Activated naive CD4-positive, alpha-beta T cell treated with anti-CD3 and anti-CD28 coated beads for 36 hours (primary cell): ENCODE data around the gene TBC1D30. TPM values are rescaled to one million over a fixed set of nuclear protein-coding genes. Genes with fewer than 3 reads are reported as not detected.
"Not testable (repeated sequence)": the region's sequence is repeated elsewhere in the genome, so short reads cannot be mapped to it uniquely, and the experiment has no call there.

Source experiments
- CTCF ChIA-PET: fragments of 350-600 bp; sonication (Branson Sonifier 250); formaldehyde crosslinking; loops from one replicate; lab custom pipeline; 2021; ENCODE audit warnings: antibody characterized with exemption; lab: Charles Lee
- DNase-seq: peaks from one replicate; pipeline ENCODE4 v3.0.0-alpha.2; 2020
- H3K27ac Mint-ChIP-seq: one replicate; pipeline ENCODE4 v1.8.0; 2021; ENCODE audit warnings: mild to moderate bottlenecking, mixed read lengths
- H3K27me3 Mint-ChIP-seq: one replicate; pipeline ENCODE4 v1.8.0; 2021; ENCODE audit warnings: low read depth, mixed read lengths
- H3K36me3 Mint-ChIP-seq: one replicate; pipeline ENCODE4 v1.8.0; 2021; ENCODE audit warnings: low read depth, mixed read lengths
- H3K4me1 Mint-ChIP-seq: one replicate; pipeline ENCODE4 v1.8.0; 2021; ENCODE audit warnings: low read depth, mixed read lengths
- H3K4me3 Mint-ChIP-seq: one replicate; pipeline ENCODE4 v1.8.0; 2021; ENCODE audit warnings: mild to moderate bottlenecking, moderate library complexity, mixed read lengths
- H3K9me3 Mint-ChIP-seq: one replicate; pipeline ENCODE4 v1.8.0; 2021; ENCODE audit warnings: mixed read lengths
- intact Hi-C: fragments of 100-400 bp; cut with micrococcal nuclease; formaldehyde crosslinking; loops from one replicate; pipeline ENCODE4 v1.15.1; 2023
- total RNA-seq, 2 experiments: library from RNA; stranded (reverse); gene quantifications; one replicate each; pipeline ENCODE4 v1.2.3, GENCODE V29; 2021

TBC1D30 gene
- under 1 TPM; 0.17 to 0.19 TPM for total RNA-seq

- Mint-ChIP-seq H3K27me3 (peaks cover 39% of the 10 kb centered on the region), H3K4me1 (peaks cover 15% of the 10 kb centered on the region), H3K4me3 (peak within 1 kb of the TSS; percentile 66), H3K9me3 (no peaks in the 10 kb centered on the region), H3K36me3 (no peaks in the 10 kb centered on the region), H3K27ac (no peak within 1 kb of the TSS)
- DNase-seq: peak; percentile 18
- intact Hi-C loops: no loop called here
- CTCF ChIA-PET: no interaction called here
These were observed at the start of gene TBC1D30 for GRCh38 chr12:64824500-64825142. TSS of gene TBC1D30 (plus strand) at chr12:64824647. CDS start at chr12:64824880, 233 bp downstream.

- intact Hi-C loops, H3K36me3 Mint-ChIP-seq: not testable (repeated sequence)
- peaks cover 47% of the 10 kb centered on the region for H3K27me3 Mint-ChIP-seq
These were observed 49.2 kb upstream of the TBC1D30 start for GRCh38 chr12:64775147-64775736.

DNA sequence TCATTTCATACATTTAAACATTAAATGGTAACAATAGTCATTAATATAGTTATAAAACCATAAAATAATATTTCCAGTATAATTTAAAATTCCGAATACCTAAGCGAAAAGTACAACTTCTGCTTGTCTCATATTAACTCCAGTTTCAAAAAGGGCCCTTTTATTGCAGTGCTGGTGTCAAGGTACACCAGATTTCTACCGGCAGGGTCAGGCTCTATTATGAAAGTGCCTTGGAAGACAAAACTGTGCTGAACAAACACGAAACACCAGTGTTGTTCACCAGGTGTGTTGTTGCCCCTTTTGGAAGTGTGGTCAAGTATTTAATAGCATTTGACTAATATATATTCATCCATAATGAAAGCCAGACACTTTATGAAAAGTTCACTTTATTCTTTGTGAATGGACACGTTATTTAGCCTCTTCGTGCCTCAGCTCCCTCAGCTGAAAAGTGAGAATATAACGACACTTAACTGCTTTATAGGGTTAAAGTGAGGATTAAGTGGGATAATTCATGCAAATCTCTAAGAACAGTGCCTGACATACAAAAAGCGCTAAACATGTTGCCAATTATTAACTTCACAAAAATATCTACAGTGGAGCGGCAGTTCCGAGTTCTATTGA lies 45.0 kb upstream of the TBC1D30 start:
- H3K4me1 Mint-ChIP-seq: peaks cover 12% of the 10 kb centered on the region
- H3K9me3 Mint-ChIP-seq: peaks cover 26% of the 10 kb centered on the region
- no peak for DNase-seq
- H3K36me3 Mint-ChIP-seq: peaks cover 7% of the 10 kb centered on the region
- intact Hi-C loops: no loop called here
- H3K27ac Mint-ChIP-seq: no peak overlapping the region
- H3K27me3 Mint-ChIP-seq: peaks cover 68% of the 10 kb centered on the region
- H3K4me3 Mint-ChIP-seq: peak overlapping the region; percentile 58
- CTCF ChIA-PET: interaction anchor here (1.1 to 3.9 kb wide), 2 partner anchors 13 to 17 kb away, joined by 3 to 22 read pairs; no protein-coding TSS in a partner anchor

More at GRCh38 chr12:64775147-64775736, 49.2 kb upstream of the TBC1D30 start:
- H3K4me1 Mint-ChIP-seq, CTCF ChIA-PET, H3K27ac Mint-ChIP-seq, H3K4me3 Mint-ChIP-seq, DNase-seq: not testable (repeated sequence)
- H3K9me3 Mint-ChIP-seq: peaks cover 34% of the 10 kb centered on the region

DNA sequence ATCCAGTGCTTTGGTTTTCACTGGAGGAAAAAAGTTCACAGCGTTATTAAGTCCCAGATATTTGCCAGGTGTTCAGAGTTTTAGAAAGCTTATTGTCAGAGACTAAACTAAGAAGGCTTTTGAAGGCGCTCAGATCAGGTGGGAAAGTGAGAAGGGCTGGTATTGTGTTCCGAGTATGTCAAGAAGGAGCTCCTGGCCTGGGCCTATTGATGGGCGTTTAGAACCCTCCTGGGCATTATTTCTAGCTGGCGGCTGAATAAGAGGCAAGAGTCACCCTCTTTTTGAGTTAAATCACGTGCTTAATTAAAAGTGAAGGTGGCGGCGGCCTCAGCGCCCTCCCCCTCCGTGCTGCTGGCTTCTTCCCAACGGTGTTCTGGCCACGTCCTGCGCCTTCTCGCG lies 44.3 kb upstream of the TBC1D30 start:
- DNase-seq: peak; percentile 7
- Mint-ChIP-seq H3K4me3 (peak overlapping the region; percentile 58), H3K9me3 (peaks cover 25% of the 10 kb centered on the region), H3K36me3 (peaks cover 6% of the 10 kb centered on the region), H3K27me3 (peaks cover 68% of the 10 kb centered on the region), H3K27ac (no peak overlapping the region), H3K4me1 (peaks cover 12% of the 10 kb centered on the region)
- CTCF ChIA-PET: interaction anchor here (1.1 to 3.9 kb wide), 2 partner anchors 12 to 16 kb away, joined by 3 to 22 read pairs; no protein-coding TSS in a partner anchor
- intact Hi-C loops: loop anchor here (2.0 kb wide), 1 partner anchor 21 kb away; the partner anchor contains the start of gene GNS

- CTCF ChIA-PET: interaction anchor here (1.1 to 3.9 kb wide), 3 partner anchors 9 to 15 kb away, joined by 3 to 22 read pairs (median 4); no protein-coding TSS in a partner anchor
- peak overlapping the region; percentile 74 for H3K4me3 Mint-ChIP-seq
- H3K27me3 Mint-ChIP-seq: peaks cover 65% of the 10 kb centered on the region
- H3K4me1 Mint-ChIP-seq: peaks cover 12% of the 10 kb centered on the region
- peaks cover 19% of the 10 kb centered on the region for H3K9me3 Mint-ChIP-seq
- H3K27ac Mint-ChIP-seq: no peak overlapping the region
- intact Hi-C loops: loop anchor here (2.0 kb wide), 1 partner anchor 22 kb away; the partner anchor contains the start of gene GNS
- peak; percentile 21 for DNase-seq
- H3K36me3 Mint-ChIP-seq: peaks cover 4% of the 10 kb centered on the region
These were observed 43.7 kb upstream of the TBC1D30 start for GRCh38 chr12:64780531-64781279.

GRCh38 chr12:64781280-64782190 lies 42.9 kb upstream of the TBC1D30 start:
- Mint-ChIP-seq H3K4me3 (peak overlapping the region; percentile 74), H3K27ac (peak overlapping the region; percentile 37), H3K4me1 (peaks cover 12% of the 10 kb centered on the region), H3K36me3 (peaks cover 1% of the 10 kb centered on the region), H3K27me3 (peaks cover 61% of the 10 kb centered on the region), H3K9me3 (peaks cover 12% of the 10 kb centered on the region)
- CTCF ChIA-PET: interaction anchor here (1.0 to 3.9 kb wide), 4 partner anchors 9 to 232 kb away, joined by 3 to 22 read pairs (median 7); no protein-coding TSS in a partner anchor
- DNase-seq: no peak
- intact Hi-C loops: loop anchor here (2.0 kb wide), 1 partner anchor 23 kb away; the partner anchor contains the start of gene GNS

GRCh38 chr12:64782191-64782876 lies 42.1 kb upstream of the TBC1D30 start:
- DNase-seq: no peak
- peaks cover 4% of the 10 kb centered on the region for H3K9me3 Mint-ChIP-seq
- CTCF ChIA-PET: interaction anchor here (0.6 to 3.9 kb wide), 7 partner anchors 8 to 450 kb away, joined by 3 to 22 read pairs (median 4); no protein-coding TSS in a partner anchor
- peaks cover 12% of the 10 kb centered on the region for H3K4me1 Mint-ChIP-seq
- H3K36me3 Mint-ChIP-seq: peaks cover 1% of the 10 kb centered on the region
- intact Hi-C loops: no loop called here
- no peak overlapping the region for H3K27ac Mint-ChIP-seq
- peak overlapping the region; percentile 74 for H3K4me3 Mint-ChIP-seq
- H3K27me3 Mint-ChIP-seq: peaks cover 53% of the 10 kb centered on the region

GRCh38 chr12:64785838-64786237 lies 38.6 kb upstream of the TBC1D30 start:
- Mint-ChIP-seq H3K36me3 (no peaks in the 10 kb centered on the region), H3K4me1 (peaks cover 12% of the 10 kb centered on the region), H3K9me3 (no peaks in the 10 kb centered on the region), H3K4me3 (no peak overlapping the region), H3K27ac (no peak overlapping the region), H3K27me3 (peaks cover 34% of the 10 kb centered on the region)
- CTCF ChIA-PET: interaction anchor here (0.7 to 2.7 kb wide), 4 partner anchors 10 to 357 kb away, joined by 3 to 13 read pairs (median 4); no protein-coding TSS in a partner anchor
- no peak for DNase-seq
- intact Hi-C loops: no loop called here

DNA sequence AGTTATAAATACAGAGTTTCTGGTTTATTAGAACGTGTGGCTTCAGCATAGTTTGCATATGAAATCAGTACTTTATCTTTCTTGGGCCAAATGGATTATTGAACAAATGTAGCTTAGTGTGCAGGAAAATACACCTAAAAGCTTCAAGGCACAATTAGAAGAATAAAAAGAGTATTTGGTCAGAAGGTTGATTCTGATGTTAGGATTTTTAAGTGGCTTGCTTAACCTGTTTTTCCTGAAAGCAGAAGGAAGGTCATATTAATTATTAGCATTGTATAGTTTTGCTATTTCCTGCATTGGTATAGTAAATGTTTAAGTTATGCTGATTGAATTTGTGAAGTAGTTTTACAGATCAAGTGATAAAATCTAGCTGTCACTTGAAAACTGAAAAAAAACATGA lies 34.3 kb upstream of the TBC1D30 start:
- Mint-ChIP-seq H3K4me1 (no peaks in the 10 kb centered on the region), H3K9me3 (no peaks in the 10 kb centered on the region), H3K27ac (no peak overlapping the region), H3K4me3 (no peak overlapping the region), H3K36me3 (no peaks in the 10 kb centered on the region), H3K27me3 (peaks cover 5% of the 10 kb centered on the region)
- CTCF ChIA-PET: interaction anchor here (0.7 to 1.0 kb wide), 2 partner anchors 9 to 12 kb away, joined by 3 to 4 read pairs; no protein-coding TSS in a partner anchor
- intact Hi-C loops: no loop called here
- DNase-seq: no peak

GRCh38 chr12:64791036-64791435 lies 33.4 kb upstream of the TBC1D30 start:
- Mint-ChIP-seq H3K4me3 (no peak overlapping the region), H3K27me3 (no peaks in the 10 kb centered on the region), H3K27ac (no peak overlapping the region), H3K4me1 (no peaks in the 10 kb centered on the region), H3K9me3 (no peaks in the 10 kb centered on the region), H3K36me3 (no peaks in the 10 kb centered on the region)
- no peak for DNase-seq
- intact Hi-C loops: no loop called here
- CTCF ChIA-PET: interaction anchor here (1.1 kb wide), 1 partner anchor 91 kb away, joined by 3 read pairs; no protein-coding TSS in a partner anchor
